Hematopoietic multipotent progenitor cell treated with erythropoietin and hydrocortisone succinate and interleukin-3 and kit ligand, for 15 days (in vitro differentiated cells): ENCODE measurements around the gene TMEM181.

Source experiments
- DNase-seq: peaks from one replicate; pipeline ENCODE4 v3.0.0-alpha.2; 2015; ENCODE audit warnings: low spot score

Gene TMEM181

DNA sequence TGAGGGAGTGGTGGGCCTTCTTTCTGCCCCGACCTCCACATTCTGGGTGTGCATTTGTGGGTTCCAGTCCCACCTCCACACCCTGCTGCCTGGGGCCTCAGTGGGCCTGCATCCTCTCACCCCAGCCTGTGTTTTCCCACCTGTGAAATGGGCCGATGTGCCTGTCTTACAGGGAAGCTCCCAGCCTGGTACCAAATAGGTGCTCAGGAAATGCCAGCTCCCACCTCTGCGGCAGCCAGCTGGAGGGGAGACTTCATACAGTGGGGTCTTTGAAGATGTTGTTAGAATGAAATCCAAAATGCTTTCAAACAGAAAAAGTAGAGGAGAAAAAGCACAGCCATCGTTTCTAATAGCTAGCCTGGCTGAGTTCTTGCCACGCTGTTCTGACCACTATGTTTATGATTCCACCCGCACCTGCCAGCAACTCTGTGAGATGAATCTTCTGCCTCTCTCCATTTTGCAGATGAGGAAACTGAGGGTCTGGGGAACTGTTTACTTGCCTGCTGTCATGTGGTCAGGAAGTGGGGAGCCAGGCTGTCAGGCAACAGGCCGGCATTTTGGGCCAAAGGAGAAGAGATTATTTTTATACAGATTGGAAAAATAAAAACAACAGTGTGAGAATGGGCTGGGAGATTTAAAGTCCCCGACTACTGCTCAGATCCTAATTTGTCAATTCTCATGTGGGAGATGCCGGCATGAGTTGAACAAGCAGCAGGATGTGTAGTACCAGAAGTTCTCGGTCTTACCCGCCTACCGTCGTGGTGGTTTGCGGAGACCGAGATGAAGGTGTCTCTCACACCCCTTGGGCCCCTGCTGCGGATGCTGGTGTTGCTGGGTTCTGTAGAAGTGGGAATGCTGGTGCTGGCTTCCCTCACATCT is 4.6 kb downstream of the TMEM181 start:
- DNase-seq, result no peak

DNA sequence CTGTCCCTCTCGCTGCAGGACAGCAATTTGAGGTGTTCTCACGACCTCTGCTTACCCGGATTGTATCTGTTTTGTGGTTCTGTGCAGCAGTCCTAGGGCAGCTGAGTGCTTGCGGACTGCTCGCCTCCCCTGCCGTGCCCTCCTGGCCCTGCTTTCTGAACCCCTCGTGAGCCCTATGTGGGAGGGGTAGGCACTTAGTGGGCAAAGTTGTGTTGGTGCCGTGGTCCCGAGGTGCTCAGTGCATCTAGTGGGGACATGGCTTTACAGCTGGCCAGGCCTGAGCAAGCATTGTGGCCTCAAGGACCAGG is 5.2 kb downstream of the TMEM181 start:
- no peak for DNase-seq

- DNase-seq, result no peak
These were observed 5.7 kb downstream of the TMEM181 start for GRCh38 chr6:158565482-158566040.

- DNase-seq, result no peak
These were observed 6.4 kb downstream of the TMEM181 start for GRCh38 chr6:158566207-158566818.

- DNase-seq, result no peak
These were observed 7.3 kb downstream of the TMEM181 start for GRCh38 chr6:158567152-158567551.

DNA sequence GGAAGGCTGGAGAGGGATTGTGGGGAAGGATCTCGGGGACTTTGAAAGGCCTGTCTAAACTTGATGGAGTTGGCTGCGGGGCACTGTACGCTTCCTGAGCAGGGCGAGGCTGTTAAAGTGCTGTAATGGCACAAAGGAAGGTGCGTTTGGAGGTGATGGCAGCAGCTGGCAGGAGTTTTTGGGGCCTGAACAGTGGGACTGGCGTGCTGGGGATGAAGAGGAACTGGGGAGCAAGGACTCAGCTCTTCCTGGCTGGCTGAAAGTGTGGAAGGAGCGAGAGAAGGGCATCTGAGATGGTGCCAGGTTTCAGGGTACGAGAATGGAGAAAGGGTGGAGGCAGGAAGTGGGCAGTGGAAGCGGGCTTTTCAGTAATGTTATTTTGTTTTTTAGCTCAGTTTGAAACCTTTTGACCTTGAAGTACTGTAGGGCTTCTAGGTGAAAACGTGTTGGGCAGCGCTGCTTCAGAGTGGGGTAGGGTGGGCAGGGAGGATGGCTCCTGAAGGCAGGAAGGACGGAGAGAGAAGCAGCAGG is 8.0 kb downstream of the TMEM181 start:
- DNase-seq, result no peak

GRCh38 chr6:158568549-158568948 is 8.7 kb downstream of the TMEM181 start:
- no peak for DNase-seq

GRCh38 chr6:158569036-158569435 is 9.1 kb downstream of the TMEM181 start:
- DNase-seq, result no peak

DNA sequence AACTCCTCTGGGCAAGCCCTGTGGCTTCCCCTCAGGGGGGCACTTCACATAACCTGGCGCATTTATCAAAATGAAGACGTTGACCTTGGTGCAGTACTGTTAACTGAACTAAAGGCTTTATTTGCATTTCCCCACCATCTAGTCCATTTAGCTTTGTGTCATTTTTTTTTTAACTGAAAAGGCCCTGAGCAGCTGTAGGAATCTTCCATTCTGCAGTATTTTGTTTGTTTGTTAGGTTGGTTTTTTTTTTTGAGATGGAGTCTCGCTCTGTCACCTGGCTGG is 10.7 kb downstream of the TMEM181 start:
- DNase-seq, result no peak

DNA sequence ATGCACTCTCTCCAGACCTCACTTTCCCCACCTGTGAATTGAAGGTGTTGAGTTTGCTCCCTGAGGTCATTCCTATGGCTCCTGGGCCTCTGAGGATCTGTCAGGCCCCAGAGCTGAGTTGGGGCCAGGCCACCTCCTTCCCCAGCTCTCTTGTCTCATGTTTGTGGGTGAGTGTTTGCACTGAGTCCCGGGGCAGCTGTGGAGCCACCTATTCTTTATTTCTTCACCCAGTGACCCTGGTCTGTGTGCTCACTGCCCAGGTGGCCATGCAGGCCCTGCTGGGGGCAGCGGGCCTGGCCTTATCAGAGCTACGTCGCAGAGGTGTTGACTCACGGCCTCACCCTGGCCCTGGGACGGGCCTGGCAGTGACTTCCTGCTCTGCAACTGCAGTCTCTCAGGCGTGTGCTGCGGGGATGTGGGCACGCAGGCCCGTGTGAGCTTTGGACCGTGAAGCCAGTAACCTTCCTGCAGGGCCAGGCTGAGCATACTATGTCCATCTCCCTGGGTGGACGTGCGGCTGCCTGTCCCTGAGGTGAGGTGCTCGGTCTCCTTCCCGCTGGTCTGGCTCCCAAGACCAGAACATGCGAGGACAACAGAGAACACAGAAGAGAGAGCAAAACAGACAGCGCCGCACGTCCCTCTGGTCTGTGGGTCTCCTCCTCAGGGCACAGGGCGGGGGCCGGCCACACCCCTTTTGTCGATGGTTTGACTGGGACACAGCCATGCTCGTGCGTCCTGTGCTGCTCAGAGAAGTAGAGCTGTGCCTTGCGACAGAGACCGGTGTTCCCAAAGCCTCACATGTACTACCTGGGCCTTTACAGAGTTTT is 12.1 kb downstream of the TMEM181 start:
- DNase-seq, result peak; percentile 30

- no peak for DNase-seq
These were observed 13.0 kb downstream of the TMEM181 start for GRCh38 chr6:158572653-158573541.

GRCh38 chr6:158573542-158573931 is 13.6 kb downstream of the TMEM181 start:
- DNase-seq, result no peak

DNA sequence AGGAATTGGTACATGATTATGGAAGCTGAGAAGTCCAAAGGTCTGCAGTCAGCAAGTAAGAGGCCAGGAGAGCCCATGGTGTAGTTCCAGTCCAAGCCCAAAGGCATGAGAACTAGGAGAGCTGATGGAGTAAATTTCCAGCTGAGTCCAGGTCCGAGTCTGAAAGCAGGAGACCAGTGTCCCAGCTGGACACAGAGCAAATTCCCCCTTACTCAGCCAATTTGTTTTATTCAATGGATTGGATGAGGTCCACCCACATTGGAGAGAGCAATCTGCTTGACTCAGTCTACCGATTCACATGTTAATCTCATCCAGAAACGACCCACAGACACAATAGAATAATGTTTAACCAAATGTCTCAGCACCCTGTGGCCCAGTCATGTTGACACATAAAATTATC is 14.9 kb downstream of the TMEM181 start:
- DNase-seq, result no peak

DNA sequence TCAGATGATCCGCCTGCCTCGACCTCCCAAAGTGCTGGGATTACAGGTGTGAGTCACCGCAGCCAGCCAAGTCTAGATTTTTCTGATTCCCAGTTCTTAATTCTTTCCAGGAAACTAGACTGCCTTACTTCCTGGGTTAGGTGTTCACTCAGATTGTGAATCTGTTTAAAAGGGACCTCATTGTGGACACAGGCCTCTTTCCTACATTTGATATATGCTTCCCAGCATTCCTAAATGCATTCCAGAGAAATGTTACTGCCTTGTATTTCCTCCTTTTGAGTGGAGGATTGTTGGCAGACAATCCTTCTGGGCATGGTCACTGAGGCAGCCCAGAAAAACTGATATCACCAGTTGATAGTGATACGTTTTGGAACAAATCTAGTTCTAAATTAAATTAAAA is 15.7 kb downstream of the TMEM181 start:
- no peak for DNase-seq

GRCh38 chr6:158584236-158584651 is 24.4 kb downstream of the TMEM181 start:
- no peak for DNase-seq

GRCh38 chr6:158586652-158587051 is 26.8 kb downstream of the TMEM181 start:
- DNase-seq, result no peak

- DNase-seq, result no peak
These were observed 29.5 kb downstream of the TMEM181 start for GRCh38 chr6:158589366-158589765.

DNA sequence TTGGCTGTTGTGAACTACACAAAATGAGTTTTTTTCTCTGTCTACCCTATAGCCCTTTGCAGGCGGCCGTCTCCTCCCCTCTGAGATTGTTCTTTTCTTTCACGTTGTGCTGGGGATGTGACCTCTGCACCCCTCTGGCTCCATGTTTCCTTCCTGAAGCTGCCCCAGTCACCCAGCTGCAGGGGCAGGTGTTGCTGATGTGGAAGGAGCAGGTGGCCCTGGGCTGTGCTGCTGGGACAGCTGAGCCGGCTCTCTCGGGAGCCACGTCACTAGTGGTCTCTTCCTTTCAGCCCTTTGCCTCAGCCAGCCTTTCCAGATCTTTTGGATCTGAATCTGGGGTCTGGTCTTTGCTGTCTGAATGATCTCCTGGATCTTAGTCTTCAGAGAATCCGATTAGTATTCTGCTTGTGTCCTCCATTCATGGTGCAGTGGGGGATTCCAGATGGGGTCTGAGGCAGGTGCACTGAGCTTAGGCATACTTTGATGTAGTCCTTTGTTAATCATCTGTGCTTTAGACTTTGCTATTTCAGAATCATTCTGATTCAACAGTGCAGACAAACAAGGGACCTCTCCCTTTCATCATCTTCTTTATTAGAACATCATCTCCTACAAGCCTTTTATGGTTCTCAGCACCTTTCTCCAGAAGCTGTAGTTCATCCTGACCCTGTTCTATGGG is 31.4 kb downstream of the TMEM181 start:
- DNase-seq, result no peak

DNA sequence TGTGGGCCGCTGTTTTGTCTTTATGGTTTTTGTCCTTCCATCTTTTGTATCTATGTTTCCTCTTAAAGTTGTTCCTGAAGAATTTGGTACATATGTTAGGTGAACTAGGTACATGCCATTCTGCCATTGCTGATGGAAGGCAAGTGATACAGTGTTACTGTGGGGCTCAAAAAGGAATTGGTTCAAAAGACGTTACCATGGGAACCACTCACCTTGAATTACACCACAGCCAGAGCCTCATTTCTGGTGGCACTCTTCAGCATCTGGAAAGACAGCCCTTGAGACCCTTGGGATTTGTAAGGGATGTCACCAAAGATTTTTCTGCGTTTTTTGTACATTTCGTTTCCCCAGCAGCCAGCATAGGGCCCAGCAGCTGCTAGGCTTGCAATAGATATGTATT is 31.9 kb downstream of the TMEM181 start:
- DNase-seq, result no peak

- DNase-seq, result no peak
These were observed 33.8 kb downstream of the TMEM181 start for GRCh38 chr6:158593670-158594069.

GRCh38 chr6:158595223-158595622 is 35.3 kb downstream of the TMEM181 start:
- peak; percentile 17 for DNase-seq
